ENCODE data around the gene SH3GL1. TPM values are rescaled to one million over a fixed set of nuclear protein-coding genes. Genes with fewer than 3 reads are reported as not detected.

The SH3GL1 gene
- total RNA-seq, 1 donor from 2014 or later, result 128 TPM

DNA sequence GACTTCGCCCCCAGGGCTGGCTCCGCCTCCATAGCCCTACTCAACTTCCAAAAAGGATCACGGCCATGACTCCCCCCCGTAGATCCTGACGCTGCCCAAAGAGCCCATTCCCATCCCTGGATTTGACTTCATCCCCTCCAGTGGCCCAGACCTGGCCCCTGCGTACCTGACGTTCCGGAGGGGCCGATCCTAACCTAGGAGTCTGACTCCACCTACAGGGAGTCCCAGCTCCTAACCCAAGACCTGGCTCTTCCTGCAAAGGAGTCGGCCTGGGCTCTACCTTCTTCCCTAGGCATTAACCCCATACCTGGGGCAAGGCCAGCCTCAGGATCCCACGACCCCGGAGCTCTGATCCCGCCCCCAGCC lies 72.5 kb downstream of the SH3GL1 start:
- Mint-ChIP-seq H3K4me1 (ENCODE audit: unreplicated experiment) (no peaks in the 10 kb centered on the region), H3K4me3 (ENCODE audit: unreplicated experiment) (peak overlapping the region; percentile 82), H3K36me3 (ENCODE audit: low read depth, unreplicated experiment) (peaks cover 14% of the 10 kb centered on the region), H3K9me3 (ENCODE audit: unreplicated experiment) (no peaks in the 10 kb centered on the region), H3K27me3 (ENCODE audit: unreplicated experiment) (peaks cover 9% of the 10 kb centered on the region), H3K27ac (ENCODE audit: unreplicated experiment) (no peak overlapping the region)
- TF ChIP-seq, protein P1, sequence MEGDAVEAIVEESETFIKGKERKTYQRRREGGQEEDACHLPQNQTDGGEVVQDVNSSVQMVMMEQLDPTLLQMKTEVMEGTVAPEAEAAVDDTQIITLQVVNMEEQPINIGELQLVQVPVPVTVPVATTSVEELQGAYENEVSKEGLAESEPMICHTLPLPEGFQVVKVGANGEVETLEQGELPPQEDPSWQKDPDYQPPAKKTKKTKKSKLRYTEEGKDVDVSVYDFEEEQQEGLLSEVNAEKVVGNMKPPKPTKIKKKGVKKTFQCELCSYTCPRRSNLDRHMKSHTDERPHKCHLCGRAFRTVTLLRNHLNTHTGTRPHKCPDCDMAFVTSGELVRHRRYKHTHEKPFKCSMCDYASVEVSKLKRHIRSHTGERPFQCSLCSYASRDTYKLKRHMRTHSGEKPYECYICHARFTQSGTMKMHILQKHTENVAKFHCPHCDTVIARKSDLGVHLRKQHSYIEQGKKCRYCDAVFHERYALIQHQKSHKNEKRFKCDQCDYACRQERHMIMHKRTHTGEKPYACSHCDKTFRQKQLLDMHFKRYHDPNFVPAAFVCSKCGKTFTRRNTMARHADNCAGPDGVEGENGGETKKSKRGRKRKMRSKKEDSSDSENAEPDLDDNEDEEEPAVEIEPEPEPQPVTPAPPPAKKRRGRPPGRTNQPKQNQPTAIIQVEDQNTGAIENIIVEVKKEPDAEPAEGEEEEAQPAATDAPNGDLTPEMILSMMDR (IDR thresholded peaks at IDR 0.05; ENCODE audit: unreplicated experiment), result no peak
- no peak for DNase-seq (ENCODE audit: low spot score)

DNA sequence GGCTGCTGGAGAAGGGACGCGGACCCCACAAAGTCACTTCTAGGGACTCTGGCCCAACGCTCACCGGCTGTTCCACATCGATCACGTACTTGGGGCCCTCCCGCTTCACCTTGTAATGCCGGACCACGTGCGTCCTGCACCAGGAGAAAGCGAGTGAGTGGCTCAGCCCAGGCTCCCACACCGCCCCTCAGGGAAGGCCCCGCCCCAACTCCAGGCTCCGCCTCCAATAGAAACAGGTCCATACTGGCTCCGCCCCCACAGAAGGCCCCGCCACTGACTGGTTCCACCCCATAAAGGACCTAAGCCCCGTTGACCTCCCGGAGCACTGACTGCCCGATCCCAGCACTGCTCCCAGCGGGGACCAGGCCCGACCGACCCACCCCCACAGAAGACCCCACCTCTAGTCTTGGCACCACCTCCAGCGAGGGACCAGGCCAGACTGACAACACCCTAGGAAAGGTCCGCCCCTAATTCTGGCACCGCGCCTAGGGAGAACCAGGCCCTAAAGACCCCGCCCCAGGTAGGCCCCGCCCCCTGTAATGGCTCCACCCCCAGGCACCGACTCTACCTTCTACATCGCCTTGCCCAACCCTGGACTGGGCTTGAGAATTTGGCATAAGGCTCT lies 73.0 kb downstream of the SH3GL1 start:
- peak; percentile 67 for DNase-seq (ENCODE audit: low spot score)
- Mint-ChIP-seq H3K9me3 (ENCODE audit: unreplicated experiment) (no peaks in the 10 kb centered on the region), H3K4me3 (ENCODE audit: unreplicated experiment) (peak overlapping the region; percentile 82), H3K27ac (ENCODE audit: unreplicated experiment) (no peak overlapping the region), H3K36me3 (ENCODE audit: low read depth, unreplicated experiment) (peaks cover 14% of the 10 kb centered on the region), H3K27me3 (ENCODE audit: unreplicated experiment) (peaks cover 9% of the 10 kb centered on the region), H3K4me1 (ENCODE audit: unreplicated experiment) (no peaks in the 10 kb centered on the region)
- TF ChIP-seq, protein P1 (IDR thresholded peaks at IDR 0.05; ENCODE audit: unreplicated experiment), result no peak

DNA sequence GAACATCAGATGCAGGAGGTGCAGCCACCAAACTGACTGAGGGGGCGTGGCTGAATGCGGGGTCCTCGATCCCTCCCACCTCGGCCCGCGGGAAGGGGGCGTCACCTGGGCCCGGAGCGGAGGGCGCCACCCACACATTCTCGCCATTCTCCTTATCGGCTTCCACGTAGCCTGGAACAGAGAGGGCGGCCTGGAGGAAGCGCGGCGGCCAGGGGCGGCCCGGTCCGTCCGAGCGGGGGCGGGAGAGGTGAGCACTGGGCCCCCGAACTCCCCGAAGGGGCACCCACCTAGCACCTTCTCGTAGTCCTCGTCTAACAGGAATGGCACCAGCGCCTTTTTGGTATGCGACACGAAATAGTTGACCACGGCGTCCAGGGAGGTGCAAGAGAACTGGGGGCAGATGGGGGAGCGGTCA lies 73.5 kb downstream of the SH3GL1 start:
- H3K27ac Mint-ChIP-seq (ENCODE audit: unreplicated experiment), result no peak overlapping the region
- H3K27me3 Mint-ChIP-seq (ENCODE audit: unreplicated experiment), result peaks cover 9% of the 10 kb centered on the region
- no peaks in the 10 kb centered on the region for H3K9me3 Mint-ChIP-seq (ENCODE audit: unreplicated experiment)
- peak overlapping the region; percentile 82 for H3K4me3 Mint-ChIP-seq (ENCODE audit: unreplicated experiment)
- TF ChIP-seq, protein P1 (IDR thresholded peaks at IDR 0.05; ENCODE audit: unreplicated experiment), result no peak
- no peaks in the 10 kb centered on the region for H3K4me1 Mint-ChIP-seq (ENCODE audit: unreplicated experiment)
- peaks cover 18% of the 10 kb centered on the region for H3K36me3 Mint-ChIP-seq (ENCODE audit: low read depth, unreplicated experiment)
- no peak for DNase-seq (ENCODE audit: low spot score)

DNA sequence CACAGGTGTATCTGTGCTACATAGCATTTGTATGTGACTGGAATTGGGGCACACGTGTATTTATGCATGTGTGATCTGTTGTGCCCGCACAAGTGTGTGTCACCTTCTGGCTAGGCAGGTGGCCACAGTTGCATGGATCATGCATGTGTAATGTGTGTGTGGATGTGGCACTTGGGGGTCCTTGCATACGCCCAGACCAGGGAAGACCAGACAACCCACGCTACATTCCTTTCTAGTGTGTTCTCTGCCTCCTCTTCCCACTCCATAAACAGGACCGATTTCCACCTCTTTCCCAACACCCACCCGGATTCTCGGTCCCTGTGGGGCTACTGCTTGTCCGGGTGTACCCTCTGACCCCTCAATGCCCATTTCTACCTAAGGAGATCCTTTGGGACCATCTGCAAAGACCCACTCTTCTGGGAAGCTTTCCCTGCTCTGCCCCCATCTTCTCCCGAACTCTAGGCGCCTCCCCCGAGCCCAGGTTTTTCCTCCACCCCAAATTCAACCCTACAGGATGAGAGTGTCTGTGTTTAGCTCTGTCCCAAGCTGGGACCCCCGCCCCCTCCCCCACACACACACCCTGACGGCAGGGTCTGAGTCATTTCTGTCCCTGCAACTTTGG lies 74.0 kb downstream of the SH3GL1 start:
- no peak for DNase-seq (ENCODE audit: low spot score)
- H3K27ac Mint-ChIP-seq (ENCODE audit: unreplicated experiment), result no peak overlapping the region
- peaks cover 23% of the 10 kb centered on the region for H3K36me3 Mint-ChIP-seq (ENCODE audit: low read depth, unreplicated experiment)
- H3K9me3 Mint-ChIP-seq (ENCODE audit: unreplicated experiment), result no peaks in the 10 kb centered on the region
- TF ChIP-seq, protein P1 (IDR thresholded peaks at IDR 0.05; ENCODE audit: unreplicated experiment), result no peak
- peak overlapping the region; percentile 37 for H3K4me3 Mint-ChIP-seq (ENCODE audit: unreplicated experiment)
- no peaks in the 10 kb centered on the region for H3K4me1 Mint-ChIP-seq (ENCODE audit: unreplicated experiment)
- peaks cover 9% of the 10 kb centered on the region for H3K27me3 Mint-ChIP-seq (ENCODE audit: unreplicated experiment)

DNA sequence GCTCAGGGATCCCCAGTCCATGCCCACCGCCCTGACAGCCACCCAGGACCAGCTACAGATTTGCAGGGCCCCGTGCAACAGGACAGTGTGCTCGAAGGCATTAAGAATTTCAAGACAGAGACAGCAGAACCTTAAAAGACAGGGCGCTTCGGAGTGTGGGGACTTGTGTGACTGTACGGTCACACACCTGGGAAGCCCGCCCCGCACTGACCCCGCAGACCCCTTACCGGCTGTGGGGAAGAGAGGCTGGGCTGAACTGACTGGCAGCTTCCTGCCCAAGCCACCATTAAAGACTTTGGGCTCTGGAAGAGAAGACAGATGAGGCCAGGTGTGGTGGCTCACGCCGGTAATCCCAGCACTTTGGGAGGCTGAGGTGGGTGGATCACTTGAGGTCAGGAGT lies 76.1 kb downstream of the SH3GL1 start:
- Mint-ChIP-seq H3K4me1 (ENCODE audit: unreplicated experiment) (no peaks in the 10 kb centered on the region), H3K27ac (ENCODE audit: unreplicated experiment) (no peak overlapping the region), H3K36me3 (ENCODE audit: low read depth, unreplicated experiment) (peaks cover 37% of the 10 kb centered on the region), H3K27me3 (ENCODE audit: unreplicated experiment) (peaks cover 11% of the 10 kb centered on the region), H3K4me3 (ENCODE audit: unreplicated experiment) (no peak overlapping the region), H3K9me3 (ENCODE audit: unreplicated experiment) (no peaks in the 10 kb centered on the region)
- no peak for DNase-seq (ENCODE audit: low spot score)
- TF ChIP-seq, protein P1 (IDR thresholded peaks at IDR 0.05; ENCODE audit: unreplicated experiment), result no peak
